AG09319 (cell line): ENCODE results near the gene FBXW7.

Experiments
- DNase-seq: peaks from one replicate; pipeline ENCODE4 v3.0.0-alpha.2; 2010; ENCODE audit warnings: low read depth; ENCODE audit errors: extremely low read depth
- CTCF ChIP-seq: IDR thresholded peaks from 2 replicates; pipeline ENCODE4 v1.5.1; 2011; ENCODE audit warnings: low read depth, mild to moderate bottlenecking, inconsistent platforms, low read length, moderate library complexity

FBXW7 gene

DNA sequence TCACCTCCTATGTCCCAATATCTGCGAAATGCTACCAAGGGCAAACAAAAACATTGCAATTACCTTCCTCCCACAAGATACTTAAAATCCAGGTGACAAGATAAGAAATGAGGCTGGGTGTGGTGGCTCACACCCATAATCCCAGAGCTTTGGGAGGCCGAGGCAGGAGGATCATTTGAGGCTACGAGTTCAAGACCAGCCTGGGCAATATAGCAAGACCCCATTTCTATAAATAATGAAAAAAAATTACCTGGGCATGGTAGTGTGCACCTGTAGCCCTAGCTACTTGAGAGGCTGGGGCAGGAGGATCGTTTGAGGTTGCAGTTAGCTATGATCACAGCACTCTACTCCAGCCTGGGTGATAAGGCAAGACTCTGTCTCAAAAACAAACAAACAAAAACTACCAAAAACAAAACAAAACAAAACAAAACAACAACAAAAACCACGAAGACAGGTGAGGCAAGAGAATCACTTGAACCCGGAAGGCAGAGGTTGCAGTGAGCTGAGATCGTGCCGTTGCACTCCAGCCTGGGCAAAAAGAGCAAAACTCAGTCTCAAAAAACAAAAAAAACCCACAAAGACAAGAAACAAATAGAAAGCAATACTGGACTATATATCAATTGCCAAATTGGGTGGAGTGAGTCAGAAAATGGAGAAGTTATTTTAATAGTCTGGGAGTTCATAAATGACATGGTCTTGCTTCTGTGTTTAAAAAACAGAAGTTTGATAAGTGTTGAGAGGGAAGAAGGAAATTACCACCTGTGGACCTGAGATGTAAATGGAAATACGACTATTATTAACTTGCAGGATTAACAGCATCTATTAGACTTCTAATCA, 176.5 kb downstream of the FBXW7 start:
- DNase-seq, result no peak

DNA sequence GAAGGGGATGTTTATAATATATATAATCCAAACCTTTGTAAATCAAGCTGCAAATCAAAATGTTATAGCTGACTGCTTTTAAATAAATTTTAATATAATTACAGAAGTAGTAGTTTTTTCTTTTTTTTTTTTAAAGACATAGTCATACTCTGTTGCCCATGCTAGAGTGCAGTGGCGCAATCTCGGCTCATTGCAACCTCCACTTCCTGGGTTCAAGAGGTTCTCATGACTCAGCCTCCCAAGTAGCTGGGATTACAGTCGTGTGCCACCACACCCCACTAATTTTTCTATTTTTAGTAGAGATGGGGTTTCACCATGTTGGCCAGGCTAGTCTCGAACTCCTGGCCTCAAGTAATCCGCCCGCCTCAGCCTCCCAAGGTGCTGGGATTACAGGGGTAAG, 178.7 kb downstream of the FBXW7 start:
- TF ChIP-seq CTCF, result no peak
- DNase-seq, result no peak

More for the DNA sequence above, 176.5 kb downstream of the FBXW7 start:
- no peak for TF ChIP-seq CTCF

DNA sequence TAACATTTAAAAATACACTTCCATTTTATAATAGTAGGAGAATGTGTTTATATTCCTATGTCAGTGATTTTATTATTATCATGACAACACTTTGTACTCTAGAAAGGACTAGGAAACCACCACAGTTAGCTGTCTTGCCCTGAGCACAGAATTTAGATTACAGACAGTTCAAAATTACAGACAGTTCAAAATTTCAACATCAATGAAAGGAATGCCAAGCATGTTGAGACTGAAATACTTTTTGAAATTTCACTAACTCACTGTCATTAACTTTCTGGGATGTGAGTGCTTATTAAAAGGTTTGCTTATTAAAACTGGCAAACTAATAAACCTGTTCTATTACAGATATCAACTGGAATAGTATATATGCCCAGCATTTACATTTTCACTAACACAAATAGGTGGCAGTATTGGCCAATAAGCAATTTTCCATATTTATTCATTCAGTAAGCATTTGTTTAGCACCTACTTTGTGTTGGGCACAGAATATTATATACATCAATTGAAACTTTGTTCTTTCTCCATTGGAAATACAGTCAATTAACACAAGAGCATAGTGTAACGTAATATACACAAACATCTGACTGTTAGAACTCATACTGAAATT, 179.4 kb downstream of the FBXW7 start:
- TF ChIP-seq CTCF, result no peak; the same call in 1 of the 2 replicates
- DNase-seq, result no peak

GRCh38 chr4:152352622-152353116, 183.2 kb downstream of the FBXW7 start:
- DNase-seq, result peak; percentile 77
- no peak; the same call in 1 of the 2 replicates for TF ChIP-seq CTCF

DNA sequence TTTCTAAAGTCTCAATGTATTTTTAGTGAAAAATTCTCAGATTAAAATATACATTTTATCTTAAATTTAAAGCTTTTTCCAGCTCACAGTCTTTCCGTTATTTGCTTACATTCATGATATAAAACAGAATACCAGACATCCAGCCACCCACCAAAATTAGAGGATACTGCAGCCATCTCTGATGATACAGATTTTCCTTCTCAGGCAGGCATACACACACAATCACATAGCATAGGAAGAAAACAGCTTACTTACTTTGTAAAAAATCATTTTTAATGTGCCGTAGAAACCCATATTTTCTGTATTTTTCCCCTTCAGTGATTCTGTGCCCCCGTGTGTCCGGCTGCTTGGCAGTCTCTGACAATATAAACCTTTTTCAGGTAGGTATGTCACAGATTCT, 183.7 kb downstream of the FBXW7 start:
- no peak for TF ChIP-seq CTCF
- no peak for DNase-seq

DNA sequence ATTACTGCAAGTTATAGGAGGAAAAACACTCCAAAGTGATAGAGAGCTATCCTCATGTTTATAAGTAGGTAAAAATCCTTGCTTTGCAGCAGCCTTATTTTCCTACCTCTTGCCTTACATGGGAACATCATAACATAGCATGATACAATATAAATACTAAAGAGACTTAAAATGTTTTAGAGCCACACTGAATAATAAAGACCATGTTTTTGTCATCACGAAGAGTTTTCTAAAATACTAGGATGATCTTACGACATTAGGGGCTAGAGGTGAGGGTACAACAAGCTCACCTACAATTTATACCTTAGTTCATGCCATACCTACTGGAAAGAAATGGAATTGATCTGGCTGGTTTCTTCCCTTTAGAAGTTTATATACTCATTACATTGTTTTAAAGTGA, 184.8 kb downstream of the FBXW7 start:
- TF ChIP-seq CTCF, result no peak
- no peak for DNase-seq

GRCh38 chr4:152348670-152349069, 187.2 kb downstream of the FBXW7 start:
- TF ChIP-seq CTCF, result peak; percentile 17
- DNase-seq, result no peak
